DMS 273 (cell line): ENCODE measurements around the gene CDH6.

Source experiments
- DNase-seq: peaks from one replicate; lab custom pipeline; 2025; ENCODE audit not compliant: unreplicated experiment; lab: John Stamatoyannopoulos, UW

Gene CDH6

GRCh38 chr5:31365776-31366175 is 172.3 kb downstream of the CDH6 start:
- no peak for DNase-seq

GRCh38 chr5:31366941-31367340 is 173.5 kb downstream of the CDH6 start:
- no peak for DNase-seq

- DNase-seq = no peak
These were observed 178.6 kb downstream of the CDH6 start for GRCh38 chr5:31372124-31372523.

DNA sequence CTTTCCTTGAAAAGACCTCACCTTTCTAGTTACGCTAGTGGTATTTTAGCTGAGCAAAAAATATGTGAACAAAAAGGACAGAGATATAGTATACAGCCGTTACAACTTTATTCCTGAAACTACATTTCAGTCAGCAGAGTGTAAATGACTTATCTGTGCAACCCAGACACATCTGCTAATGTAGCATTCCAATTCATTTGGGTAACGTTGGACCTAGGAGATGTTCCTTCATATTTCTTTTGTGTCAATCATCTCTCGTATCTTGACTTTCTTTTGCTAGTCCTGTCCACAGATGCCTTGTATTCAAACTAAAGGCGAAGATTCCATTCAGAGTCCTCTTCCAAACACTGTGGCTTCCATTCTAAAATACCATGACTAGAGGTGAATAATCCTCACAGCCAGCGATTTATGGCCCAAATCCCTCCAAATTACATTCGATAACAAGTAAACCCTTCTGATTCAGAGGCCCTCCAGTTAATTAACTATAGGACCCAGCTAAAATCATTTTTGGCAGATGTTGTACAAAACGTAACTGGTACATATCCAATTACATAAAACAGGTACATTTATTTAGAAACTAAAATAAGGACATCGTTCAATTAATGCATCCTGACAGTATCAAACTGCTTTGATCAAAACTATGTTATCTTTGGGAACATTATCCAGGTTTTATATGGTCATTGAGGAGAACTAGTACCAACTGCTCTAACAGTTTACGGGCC is 182.7 kb downstream of the CDH6 start:
- DNase-seq = no peak

GRCh38 chr5:31377274-31377946 is 183.9 kb downstream of the CDH6 start:
- no peak for DNase-seq

- DNase-seq = no peak
These were observed 184.7 kb downstream of the CDH6 start for GRCh38 chr5:31378136-31378535.
